Activated CD4-positive, alpha-beta T cell treated with anti-CD3 and anti-CD28 coated beads for 48 hours (primary cell): ENCODE measurements around the gene LRRC8C.

ENCODE experiments used
- DNase-seq: peaks from one replicate; pipeline ENCODE4 v3.0.0-alpha.2; 2020

The LRRC8C gene

GRCh38 chr1:89706700-89707012, 73.7 kb downstream of the LRRC8C start:
- no peak for DNase-seq

GRCh38 chr1:89708751-89709375, 75.9 kb downstream of the LRRC8C start:
- DNase-seq = no peak

- no peak for DNase-seq
Observed at GRCh38 chr1:89710498-89711139, 77.7 kb downstream of the LRRC8C start.

GRCh38 chr1:89711140-89711778, 78.3 kb downstream of the LRRC8C start:
- DNase-seq = no peak

GRCh38 chr1:89712420-89712819, 79.5 kb downstream of the LRRC8C start:
- DNase-seq = no peak

- DNase-seq = no peak
Observed at GRCh38 chr1:89715677-89716076, 82.8 kb downstream of the LRRC8C start.

GRCh38 chr1:89719502-89720306, 86.8 kb downstream of the LRRC8C start:
- no peak for DNase-seq

GRCh38 chr1:89720839-89721238, 87.9 kb downstream of the LRRC8C start:
- no peak for DNase-seq

- DNase-seq = peak; percentile 34
Observed at GRCh38 chr1:89721351-89721750, 88.4 kb downstream of the LRRC8C start.

GRCh38 chr1:89723144-89723543, 90.2 kb downstream of the LRRC8C start:
- no peak for DNase-seq

GRCh38 chr1:89723863-89724262, 90.9 kb downstream of the LRRC8C start:
- no peak for DNase-seq

GRCh38 chr1:89724369-89725010, 91.6 kb downstream of the LRRC8C start:
- peak; percentile 80 for DNase-seq

- no peak for DNase-seq
Observed at GRCh38 chr1:89725011-89725370, 92.1 kb downstream of the LRRC8C start.

GRCh38 chr1:89725631-89726030, 92.7 kb downstream of the LRRC8C start:
- no peak for DNase-seq

GRCh38 chr1:89727517-89728312, 94.8 kb downstream of the LRRC8C start:
- DNase-seq = no peak

- DNase-seq = no peak
Observed at GRCh38 chr1:89728381-89728780, 95.5 kb downstream of the LRRC8C start.

GRCh38 chr1:89732206-89732605, 99.3 kb downstream of the LRRC8C start:
- DNase-seq = no peak

- no peak for DNase-seq
Observed at GRCh38 chr1:89732643-89733222, 99.8 kb downstream of the LRRC8C start.

- DNase-seq = no peak
Observed at GRCh38 chr1:89733748-89734147, 100.8 kb downstream of the LRRC8C start.

GRCh38 chr1:89734442-89734841, 101.5 kb downstream of the LRRC8C start:
- DNase-seq = no peak

- no peak for DNase-seq
Observed at GRCh38 chr1:89735479-89735878, 102.6 kb downstream of the LRRC8C start.
